ENCODE results near the gene PTPRN2. TPM values are rescaled to one million over a fixed set of nuclear protein-coding genes. Genes with fewer than 3 reads are reported as not detected.

The PTPRN2 gene
- total RNA-seq, 1 donor, result 0.09 TPM

DNA sequence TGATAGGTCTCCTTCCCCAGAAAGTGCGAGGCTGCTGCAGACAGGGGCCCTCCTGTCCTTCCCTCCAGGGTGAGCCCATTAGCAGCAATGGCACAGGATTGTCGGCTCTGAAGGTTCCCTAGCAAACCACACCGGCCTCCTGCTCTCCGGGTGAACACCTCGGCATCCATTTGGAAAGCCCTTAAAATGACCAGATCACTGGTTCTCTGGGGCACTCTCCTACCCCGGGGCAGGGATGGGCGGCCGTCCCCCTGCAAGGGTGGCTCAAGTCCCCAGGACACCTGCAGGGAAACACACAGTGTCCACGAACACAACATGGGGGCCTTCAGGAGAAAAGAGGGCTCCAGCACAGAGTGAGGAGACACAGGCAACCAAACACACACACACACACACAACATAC lies 459.1 kb downstream of the PTPRN2 start:
- TF ChIP-seq CTCF (IDR thresholded peaks at IDR 0.05; ENCODE audit: insufficient read depth, low read length), result no peak
- no peak overlapping the region for H3K4me3 ChIP-seq (ENCODE audit: low read depth, low read length)

DNA sequence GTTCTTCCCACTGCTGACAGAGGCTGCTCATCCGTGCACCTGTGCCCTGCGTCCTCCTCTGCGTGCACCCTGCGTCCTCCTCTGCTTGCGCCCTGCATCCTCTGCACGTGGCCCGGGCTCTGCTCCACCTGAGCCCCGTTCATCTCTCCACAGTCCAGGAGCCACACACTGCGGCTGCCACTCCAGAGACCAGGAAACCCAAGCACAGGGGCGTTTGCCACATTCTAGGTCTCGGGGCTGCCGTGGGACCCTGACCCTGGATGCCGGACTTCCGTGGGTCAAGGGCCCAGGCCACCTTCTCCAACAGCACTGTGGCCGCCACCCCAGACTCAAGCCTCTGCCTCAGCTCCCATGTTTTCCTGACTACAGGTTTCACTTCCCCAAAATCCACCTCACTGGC lies 460.4 kb downstream of the PTPRN2 start:
- no peak for TF ChIP-seq CTCF (IDR thresholded peaks at IDR 0.05; ENCODE audit: insufficient read depth, low read length)
- no peak for DNase-seq (ENCODE audit: low read depth)
- H3K4me3 ChIP-seq (ENCODE audit: low read depth, low read length), result no peak overlapping the region

More for the DNA sequence above, 459.1 kb downstream of the PTPRN2 start:
- no peak for DNase-seq (ENCODE audit: low read depth)

DNA sequence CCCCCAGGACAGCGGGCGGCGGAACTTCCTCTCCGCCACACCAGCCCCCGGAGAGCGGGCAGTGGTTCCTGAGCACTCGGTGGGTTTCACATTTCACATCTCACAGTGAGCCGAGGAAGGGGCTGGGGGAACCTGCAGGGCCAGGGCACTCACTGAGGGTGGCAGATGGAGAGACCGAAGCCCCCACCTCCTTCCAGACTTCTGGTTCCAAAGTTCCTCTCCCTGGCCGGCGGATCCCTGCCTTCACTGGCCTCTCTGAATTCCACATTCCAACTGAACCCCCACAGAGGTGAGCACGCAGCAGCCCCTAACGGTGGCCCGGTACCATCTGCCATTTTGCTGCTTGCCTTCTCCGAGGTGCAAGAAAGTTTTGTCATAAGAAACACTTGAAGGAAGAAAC lies 461.0 kb downstream of the PTPRN2 start:
- no peak for TF ChIP-seq CTCF (IDR thresholded peaks at IDR 0.05; ENCODE audit: insufficient read depth, low read length)
- no peak for DNase-seq (ENCODE audit: low read depth)
- no peak overlapping the region for H3K4me3 ChIP-seq (ENCODE audit: low read depth, low read length)

- DNase-seq (ENCODE audit: low read depth), result no peak
- H3K4me3 ChIP-seq (ENCODE audit: low read depth, low read length), result no peak overlapping the region
- no peak for TF ChIP-seq CTCF (IDR thresholded peaks at IDR 0.05; ENCODE audit: insufficient read depth, low read length)
Measured at GRCh38 chr7:158125721-158126120, 461.9 kb downstream of the PTPRN2 start.

DNA sequence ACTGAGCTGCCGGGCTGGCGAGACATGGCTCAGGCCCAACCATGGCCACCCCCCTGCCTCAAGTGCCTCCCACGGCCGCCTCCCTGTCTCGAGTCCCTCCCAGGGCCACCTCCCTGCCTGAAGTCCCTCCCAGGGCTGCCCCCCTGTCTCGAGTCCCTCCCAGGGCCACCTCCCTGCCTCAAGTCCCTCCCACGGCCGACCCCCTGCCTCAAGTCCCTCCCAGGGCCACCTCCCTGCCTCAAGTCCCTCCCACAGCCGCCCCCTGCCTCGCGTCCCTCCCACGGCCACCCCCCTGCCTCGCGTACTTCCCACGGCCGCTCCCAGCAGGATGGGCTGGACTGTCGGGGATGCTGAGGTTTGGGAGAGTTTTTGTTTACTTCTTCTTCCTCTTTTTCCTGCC lies 462.5 kb downstream of the PTPRN2 start:
- H3K4me3 ChIP-seq (ENCODE audit: low read depth, low read length), result no peak overlapping the region
- TF ChIP-seq CTCF (IDR thresholded peaks at IDR 0.05; ENCODE audit: insufficient read depth, low read length), result no peak
- no peak for DNase-seq (ENCODE audit: low read depth)

DNA sequence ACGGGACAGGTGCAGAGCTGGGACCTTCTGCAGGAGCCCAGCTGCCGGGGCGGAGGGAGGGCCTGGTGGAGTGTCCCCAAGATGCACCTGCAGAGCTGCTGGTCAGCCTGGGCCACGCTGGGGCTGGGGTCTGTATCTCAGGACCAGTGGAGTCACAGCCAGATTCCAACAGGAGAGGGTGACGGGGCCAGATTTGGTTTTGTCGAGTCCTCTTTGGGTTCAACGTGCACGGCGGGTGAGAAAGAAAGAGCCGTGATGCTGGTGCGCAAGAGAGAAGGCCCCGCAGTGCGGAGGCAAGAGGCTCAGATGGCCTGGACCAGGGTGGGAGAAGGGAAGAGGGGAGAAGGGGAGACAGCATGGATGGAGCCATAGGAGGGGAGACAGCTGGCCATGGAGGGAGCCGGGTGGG lies 462.9 kb downstream of the PTPRN2 start:
- TF ChIP-seq CTCF (IDR thresholded peaks at IDR 0.05; ENCODE audit: insufficient read depth, low read length), result no peak
- no peak overlapping the region for H3K4me3 ChIP-seq (ENCODE audit: low read depth, low read length)
- no peak for DNase-seq (ENCODE audit: low read depth)

- DNase-seq (ENCODE audit: low read depth), result no peak
- no peak overlapping the region for H3K4me3 ChIP-seq (ENCODE audit: low read depth, low read length)
Measured at GRCh38 chr7:158123753-158124152, 463.9 kb downstream of the PTPRN2 start.

More at GRCh38 chr7:158123753-158124152, 463.9 kb downstream of the PTPRN2 start:
- no peak for TF ChIP-seq CTCF (IDR thresholded peaks at IDR 0.05; ENCODE audit: insufficient read depth, low read length)

Measured in fibroblast of the aortic adventitia (primary cell).